Esophagus squamous epithelium (tissue), 5 donors: ENCODE results near the gene KCNH3. TPM values are rescaled to one million over a fixed set of nuclear protein-coding genes. Genes with fewer than 3 reads are reported as not detected.
"Not testable (repeated sequence)": the region's sequence is repeated elsewhere in the genome, so short reads cannot be mapped to it uniquely, and the experiment has no call there.

ENCODE experiments used
- DNase-seq: peaks from one replicate; lab custom pipeline; 2025; lab: John Stamatoyannopoulos, UW
- H3K27ac ChIP-seq, 4 donors: fragments of 200-600 bp; sonication (generic); one replicate each; pipeline ENCODE4 v1.5.1; 2016 to 2019; ENCODE audit warnings: mild to moderate bottlenecking in 1 of 4
- H3K27me3 ChIP-seq, 4 donors: fragments of 200-600 bp; sonication (generic); 1 replicate in 3 of 4; 2 replicates in 1 of 4; pipeline versions ENCODE4 v1.5.1 to v1.6.0; 2017 to 2021; ENCODE audit warnings: antibody characterized with exemption in 1 of 4
- H3K36me3 ChIP-seq, 3 donors: fragments of 200-600 bp; sonication (generic); one replicate each; pipeline ENCODE4 v1.5.1; 2016 to 2019
- H3K4me1 ChIP-seq, 3 donors: fragments of 200-600 bp; sonication (generic); one replicate each; pipeline ENCODE4 v1.5.1; 2017 to 2019
- H3K4me3 ChIP-seq, 4 donors: fragments of 200-600 bp; sonication (generic); 1 replicate in 3 of 4; 2 replicates in 1 of 4; pipeline ENCODE4 v1.5.1; 2016 to 2019; ENCODE audit warnings: mild to moderate bottlenecking in 2 of 4, moderate library complexity in 1 of 4
- H3K9me3 ChIP-seq, 3 donors: fragments of 200-600 bp; sonication (generic); one replicate each; pipeline ENCODE4 v1.5.1; 2016 to 2019
- POLR2A ChIP-seq, 4 donors: fragments of 450-650 bp; IDR thresholded peaks; one replicate each; pipeline ENCODE4 v1.6.1; 2017; ENCODE audit warnings: antibody characterized with exemption in 4 of 4, mild to moderate bottlenecking in 4 of 4, moderate library complexity in 3 of 4
- WGBS, 2 donors: methylation state at CpG; one replicate each; pipeline ENCODE4 v1.1.5; 2018; 5-methylcytosine and 5-hydroxymethylcytosine counted together
- intact Hi-C: fragments of 100-400 bp; cut with DNase I; formaldehyde crosslinking; loops from one replicate; pipeline ENCODE4 v1.15.0; 2022
- total RNA-seq, 4 donors: library from RNA; depleted of rRNA; stranded (reverse); fragments of >200 nt; gene quantifications; one replicate each; pipeline ENCODE4 v1.1.0, GENCODE V29; 2016
- TF ChIP-seq, protein P1 (sequence below), 6 experiments: fragments of 450-650 bp in 4 of 6; fragments of 200-600 bp in 2 of 6; sonication (generic) in 2 of 6; IDR thresholded peaks; one replicate each; pipeline ENCODE4 v1.5.1; 2016 to 2019; ENCODE audit warnings: antibody characterized with exemption in 6 of 6, mild to moderate bottlenecking in 4 of 6, moderate library complexity in 4 of 6
- donor health status: DM: yes; HTN: yes; CAD: no.

KCNH3 gene
- total RNA-seq, 4 donors from 2014 or later = 0.38 TPM; not detected in 3

DNA sequence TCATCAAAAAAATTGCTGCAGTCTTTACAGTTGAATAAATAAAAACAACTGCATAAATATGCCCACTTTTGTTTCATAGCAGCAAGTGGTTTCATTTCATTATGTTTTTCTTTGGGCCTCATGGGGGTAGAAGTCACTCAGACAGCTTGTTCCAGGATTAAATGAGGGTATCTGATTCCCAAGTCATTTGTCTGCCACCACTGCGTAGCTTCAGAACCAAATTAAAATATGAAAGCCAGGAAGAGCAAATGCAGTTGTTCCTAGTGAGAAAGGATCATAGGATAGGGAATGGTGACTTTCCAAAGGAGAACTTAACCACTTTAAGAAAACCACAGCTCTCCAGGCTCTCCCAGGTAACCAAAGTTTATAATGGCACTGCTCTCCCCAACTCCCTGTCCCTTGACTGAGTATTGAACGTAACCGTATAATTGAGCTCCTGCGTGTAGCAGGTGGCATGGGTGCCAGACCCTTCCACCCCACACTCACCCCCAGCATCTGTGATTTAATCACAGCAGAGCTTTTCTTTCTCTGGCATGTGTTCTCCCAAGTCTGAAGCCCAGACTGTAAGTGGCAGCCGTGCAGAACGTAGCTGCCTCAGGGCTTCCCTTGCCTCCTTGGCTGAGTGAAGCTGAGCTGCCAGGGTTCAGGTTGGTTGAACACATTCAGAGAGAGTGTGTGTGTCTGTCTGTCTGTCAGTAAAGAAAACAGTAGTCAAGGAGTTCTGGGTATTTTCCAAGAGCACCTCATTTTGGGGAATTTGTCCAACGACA lies 11.3 kb upstream of the KCNH3 start:
- TF ChIP-seq, protein P1, sequence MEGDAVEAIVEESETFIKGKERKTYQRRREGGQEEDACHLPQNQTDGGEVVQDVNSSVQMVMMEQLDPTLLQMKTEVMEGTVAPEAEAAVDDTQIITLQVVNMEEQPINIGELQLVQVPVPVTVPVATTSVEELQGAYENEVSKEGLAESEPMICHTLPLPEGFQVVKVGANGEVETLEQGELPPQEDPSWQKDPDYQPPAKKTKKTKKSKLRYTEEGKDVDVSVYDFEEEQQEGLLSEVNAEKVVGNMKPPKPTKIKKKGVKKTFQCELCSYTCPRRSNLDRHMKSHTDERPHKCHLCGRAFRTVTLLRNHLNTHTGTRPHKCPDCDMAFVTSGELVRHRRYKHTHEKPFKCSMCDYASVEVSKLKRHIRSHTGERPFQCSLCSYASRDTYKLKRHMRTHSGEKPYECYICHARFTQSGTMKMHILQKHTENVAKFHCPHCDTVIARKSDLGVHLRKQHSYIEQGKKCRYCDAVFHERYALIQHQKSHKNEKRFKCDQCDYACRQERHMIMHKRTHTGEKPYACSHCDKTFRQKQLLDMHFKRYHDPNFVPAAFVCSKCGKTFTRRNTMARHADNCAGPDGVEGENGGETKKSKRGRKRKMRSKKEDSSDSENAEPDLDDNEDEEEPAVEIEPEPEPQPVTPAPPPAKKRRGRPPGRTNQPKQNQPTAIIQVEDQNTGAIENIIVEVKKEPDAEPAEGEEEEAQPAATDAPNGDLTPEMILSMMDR (IDR thresholded peaks at IDR 0.05) = no peak
- no peak for TF ChIP-seq POLR2A (IDR thresholded peaks at IDR 0.05)
- no peak for DNase-seq

DNA sequence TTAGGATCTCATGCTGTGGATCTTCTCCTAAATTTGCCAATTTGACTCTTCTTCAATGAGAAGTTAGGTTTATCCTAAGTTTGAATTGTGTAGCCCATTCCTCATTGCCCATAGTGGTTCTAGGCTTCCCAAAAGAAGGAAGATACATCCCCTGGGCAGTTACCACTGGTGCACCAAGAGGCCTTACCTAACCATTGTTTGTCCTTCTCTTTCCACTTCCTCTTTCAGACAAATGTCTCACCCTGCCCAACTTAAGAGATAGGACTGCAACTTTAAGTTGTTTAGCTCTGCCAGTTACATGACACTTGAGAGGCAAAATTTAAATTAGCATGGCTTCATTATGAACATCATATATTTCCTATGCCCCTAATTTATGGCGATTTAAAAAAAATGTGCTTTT lies 9.4 kb upstream of the KCNH3 start:
- Histone ChIP-seq H3K4me1 (peaks cover 0 to 12% (median 0%) of the 10 kb centered on the region in 3 donors), H3K36me3 (peaks cover 0 to 23% (median 11%) of the 10 kb centered on the region in 3 donors), H3K27ac (no peak overlapping the region), H3K27me3 (no peaks in the 10 kb centered on the region), H3K9me3 (no peaks in the 10 kb centered on the region), H3K4me3 (no peak overlapping the region)
- TF ChIP-seq, protein P1 (IDR thresholded peaks at IDR 0.05) = no peak
- TF ChIP-seq POLR2A (IDR thresholded peaks at IDR 0.05) = no peak
- WGBS, 2 donors = 85 to 100% methylated on average over 1 of the region's 1 CpG
- intact Hi-C loops = no loop called here
- DNase-seq = no peak

More for the DNA sequence above, 11.3 kb upstream of the KCNH3 start:
- H3K36me3 ChIP-seq = peaks cover 0 to 36% (median 11%) of the 10 kb centered on the region in 3 donors
- no peaks in the 10 kb centered on the region for H3K9me3 ChIP-seq
- 67 to 70% methylated on average over 3 to 7 of the region's 7 CpGs for WGBS, 2 donors
- no peaks in the 10 kb centered on the region for H3K27me3 ChIP-seq
- intact Hi-C loops = no loop called here
- H3K4me3 ChIP-seq = no peak overlapping the region
- no peak overlapping the region for H3K27ac ChIP-seq
- H3K4me1 ChIP-seq = peaks cover 0 to 12% (median 0%) of the 10 kb centered on the region in 3 donors

DNA sequence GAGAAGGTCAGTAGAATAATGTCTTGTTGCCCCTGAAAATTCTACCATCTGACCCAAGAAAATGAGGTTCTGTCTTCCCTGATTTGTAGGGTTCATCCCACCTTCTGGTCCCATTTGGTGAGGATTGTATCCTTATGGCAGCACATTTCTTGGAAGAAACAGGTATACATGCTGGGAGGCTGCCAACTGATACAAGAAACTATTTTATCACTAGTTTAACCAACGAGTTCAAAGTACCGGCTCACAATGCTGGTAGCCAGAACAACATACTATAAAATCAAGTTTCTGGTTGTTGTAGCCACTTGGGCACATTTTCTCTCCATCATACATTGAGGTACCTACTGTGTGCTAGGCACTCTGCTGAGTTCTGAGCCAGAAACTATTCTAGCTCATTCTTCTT lies 7.1 kb upstream of the KCNH3 start:
- peaks cover 0 to 17% (median 0%) of the 10 kb centered on the region in 4 donors for H3K27me3 ChIP-seq
- no peak for DNase-seq
- H3K4me3 ChIP-seq = no peak overlapping the region
- 78% methylated on average over 2 of the region's 2 CpGs for WGBS, 2 donors
- TF ChIP-seq, protein P1 (IDR thresholded peaks at IDR 0.05) = no peak
- TF ChIP-seq POLR2A (IDR thresholded peaks at IDR 0.05) = no peak
- peaks cover 0 to 6% (median 0%) of the 10 kb centered on the region in 3 donors for H3K4me1 ChIP-seq
- H3K36me3 ChIP-seq = no peaks in the 10 kb centered on the region
- intact Hi-C loops = no loop called here
- no peaks in the 10 kb centered on the region for H3K9me3 ChIP-seq
- H3K27ac ChIP-seq = no peak overlapping the region

DNA sequence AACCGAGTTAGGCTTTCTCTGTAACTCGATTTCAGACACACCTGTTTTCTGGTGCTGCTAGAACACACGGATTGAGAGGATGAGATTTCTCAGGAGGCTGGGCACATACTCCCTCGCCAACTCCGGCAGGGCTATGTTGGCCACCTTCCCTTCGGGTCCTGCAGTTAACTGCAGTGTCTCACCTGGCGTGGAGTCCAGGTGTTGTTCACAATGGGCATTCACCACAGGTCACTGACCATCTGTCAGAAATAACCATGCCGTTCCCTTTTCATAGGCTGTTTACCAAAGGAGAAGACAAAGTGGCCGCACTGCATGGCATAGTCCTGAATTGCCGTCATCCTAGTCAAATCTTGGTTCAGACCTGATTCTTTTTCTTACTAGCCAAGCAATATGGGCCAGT lies 5.5 kb upstream of the KCNH3 start:
- TF ChIP-seq, protein P1 (IDR thresholded peaks at IDR 0.05) = no peak
- no peak for TF ChIP-seq POLR2A (IDR thresholded peaks at IDR 0.05)
- intact Hi-C loops = no loop called here
- no peaks in the 10 kb centered on the region for H3K9me3 ChIP-seq
- no peak overlapping the region for H3K27ac ChIP-seq
- peaks cover 7 to 12% (median 10%) of the 10 kb centered on the region in 3 donors for H3K4me1 ChIP-seq
- no peak overlapping the region for H3K4me3 ChIP-seq
- peaks cover 0 to 33% (median 2%) of the 10 kb centered on the region in 4 donors for H3K27me3 ChIP-seq
- 80 to 83% methylated on average over 9 to 10 of the region's 10 CpGs for WGBS, 2 donors
- DNase-seq = no peak
- H3K36me3 ChIP-seq = no peaks in the 10 kb centered on the region

DNA sequence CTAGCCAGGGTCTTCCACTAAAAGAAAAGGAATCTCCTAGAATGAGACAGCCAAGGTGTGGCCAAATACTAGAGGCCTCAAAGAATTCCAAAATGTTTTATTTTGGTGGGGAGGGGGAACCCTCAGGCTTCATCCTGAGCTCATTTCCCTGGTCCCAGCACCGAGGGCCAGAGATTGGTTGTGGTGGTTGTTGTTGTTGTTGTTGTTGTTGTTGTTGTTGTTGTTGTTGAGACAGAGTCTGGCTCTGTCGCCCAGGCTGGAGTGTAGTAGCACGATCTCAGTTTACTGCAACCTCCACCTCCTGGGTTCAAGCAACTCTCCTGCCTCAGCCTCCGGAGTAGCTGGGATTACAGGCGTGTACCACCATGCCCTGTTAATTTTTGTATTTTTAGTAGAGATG lies 4.7 kb upstream of the KCNH3 start:
- H3K27ac ChIP-seq, H3K4me3 ChIP-seq, H3K9me3 ChIP-seq, H3K36me3 ChIP-seq, DNase-seq, intact Hi-C loops: not testable (repeated sequence)
- peaks cover 10 to 20% (median 18%) of the 10 kb centered on the region in 3 donors for H3K4me1 ChIP-seq
- H3K27me3 ChIP-seq = peaks cover 0 to 41% (median 2%) of the 10 kb centered on the region in 4 donors
- WGBS, 2 donors = 84 to 90% methylated on average over 5 of the region's 5 CpGs
